Measurements from ENCODE around the gene DYNLT2.

DYNLT2 gene

GRCh38 chr6:169746556-169746955 lies 4.8 kb downstream of the DYNLT2 start:
- no peak for TF ChIP-seq CTCF (IDR thresholded peaks at IDR 0.05)

GRCh38 chr6:169745405-169745804 lies 6.0 kb downstream of the DYNLT2 start:
- TF ChIP-seq CTCF (IDR thresholded peaks at IDR 0.05) = no peak

- TF ChIP-seq CTCF (IDR thresholded peaks at IDR 0.05) = no peak
These were observed 10.0 kb downstream of the DYNLT2 start for GRCh38 chr6:169741344-169741743.

GRCh38 chr6:169738976-169739529 lies 12.3 kb downstream of the DYNLT2 start:
- TF ChIP-seq CTCF (IDR thresholded peaks at IDR 0.05) = no peak

- no peak for TF ChIP-seq CTCF (IDR thresholded peaks at IDR 0.05)
These were observed 13.0 kb downstream of the DYNLT2 start for GRCh38 chr6:169738204-169738975.

- TF ChIP-seq CTCF (IDR thresholded peaks at IDR 0.05) = no peak
These were observed 21.4 kb downstream of the DYNLT2 start for GRCh38 chr6:169729961-169730360.

- no peak for TF ChIP-seq CTCF (IDR thresholded peaks at IDR 0.05)
These were observed 24.4 kb downstream of the DYNLT2 start for GRCh38 chr6:169726963-169727362.
